Measurements from ENCODE around the gene MAPKAP1. TPM values are rescaled to one million over a fixed set of nuclear protein-coding genes. Genes with fewer than 3 reads are reported as not detected.

MAPKAP1 gene
- total RNA-seq, 4 donors from 2014 or later, result 59.0 to 98.2 (median 70.9) TPM

GRCh38 chr9:125497478-125497877 lies 209.5 kb downstream of the MAPKAP1 start:
- no peaks in the 10 kb centered on the region for H3K36me3 ChIP-seq
- H3K4me1 ChIP-seq, result no peaks in the 10 kb centered on the region
- no peaks in the 10 kb centered on the region for H3K27me3 ChIP-seq
- TF ChIP-seq CTCF (IDR thresholded peaks at IDR 0.05) (no peak), POLR2A (IDR thresholded peaks at IDR 0.05) (no peak)
- H3K9me3 ChIP-seq, result no peaks in the 10 kb centered on the region
- no peak overlapping the region for H3K4me3 ChIP-seq
- H3K27ac ChIP-seq, result no peak overlapping the region
- no peak for DNase-seq

GRCh38 chr9:125496313-125496834 lies 210.6 kb downstream of the MAPKAP1 start:
- Histone ChIP-seq H3K27ac (no peak overlapping the region), H3K4me1 (no peaks in the 10 kb centered on the region), H3K9me3 (no peaks in the 10 kb centered on the region), H3K36me3 (no peaks in the 10 kb centered on the region), H3K27me3 (no peaks in the 10 kb centered on the region), H3K4me3 (no peak overlapping the region)
- no peak for TF ChIP-seq CTCF (IDR thresholded peaks at IDR 0.05)
- no peak for TF ChIP-seq POLR2A (IDR thresholded peaks at IDR 0.05)
- no peak for DNase-seq

GRCh38 chr9:125495172-125496119 lies 211.6 kb downstream of the MAPKAP1 start:
- Histone ChIP-seq H3K36me3 (no peaks in the 10 kb centered on the region), H3K27me3 (no peaks in the 10 kb centered on the region), H3K27ac (no peak overlapping the region), H3K4me1 (no peaks in the 10 kb centered on the region), H3K4me3 (no peak overlapping the region), H3K9me3 (no peaks in the 10 kb centered on the region)
- DNase-seq, result no peak
- TF ChIP-seq CTCF (IDR thresholded peaks at IDR 0.05), result no peak

GRCh38 chr9:125494653-125494915 lies 212.4 kb downstream of the MAPKAP1 start:
- TF ChIP-seq POLR2A (IDR thresholded peaks at IDR 0.05), result no peak
- TF ChIP-seq CTCF (IDR thresholded peaks at IDR 0.05), result no peak
- Histone ChIP-seq H3K4me3 (no peak overlapping the region), H3K36me3 (no peaks in the 10 kb centered on the region)

GRCh38 chr9:125493881-125494652 lies 212.9 kb downstream of the MAPKAP1 start:
- H3K27ac ChIP-seq, result no peak overlapping the region
- no peaks in the 10 kb centered on the region for H3K4me1 ChIP-seq
- DNase-seq, result no peak
- H3K36me3 ChIP-seq, result no peaks in the 10 kb centered on the region
- no peaks in the 10 kb centered on the region for H3K9me3 ChIP-seq
- no peak for TF ChIP-seq POLR2A (IDR thresholded peaks at IDR 0.05)
- TF ChIP-seq CTCF (IDR thresholded peaks at IDR 0.05), result no peak
- no peaks in the 10 kb centered on the region for H3K27me3 ChIP-seq
- no peak overlapping the region for H3K4me3 ChIP-seq

More at GRCh38 chr9:125494653-125494915, 212.4 kb downstream of the MAPKAP1 start:
- no peak for DNase-seq
- no peaks in the 10 kb centered on the region for H3K27me3 ChIP-seq
- no peaks in the 10 kb centered on the region for H3K4me1 ChIP-seq
- H3K27ac ChIP-seq, result no peak overlapping the region
- H3K9me3 ChIP-seq, result no peaks in the 10 kb centered on the region

Measured in Peyer's patch (tissue), 4 donors.